ENCODE results near the gene CLIC1. TPM values are rescaled to one million over a fixed set of nuclear protein-coding genes. Genes with fewer than 3 reads are reported as not detected.
A peak's percentile ranks its signal among the peaks of the same experiment; 100 is the strongest.

The CLIC1 gene
- total RNA-seq, 4 donors from 2014 or later, result 253 to 375 (median 362) TPM

- peaks cover 14 to 43% (median 30%) of the 10 kb centered on the region in 4 donors for H3K4me1 ChIP-seq
- in situ Hi-C loops (cut with MboI; ENCODE audit: low pct_ligation_motif_present in 1 of 4, low pct_unique_long_range_greater_than_20kb in 1 of 4, low sequenced_read_pairs in 3 of 4) (no loop called here), intact Hi-C loops (cut with DNase I; ENCODE audit: low total_unique reads) (loop anchor here (5.0 kb wide), 1 partner anchor 107 kb away; no protein-coding TSS in a partner anchor)
- WGBS, 2 donors (ENCODE audit: low coverage in 1 of 2), result 68 to 88% methylated on average over 4 to 12 of the region's 12 CpGs
- DNase-seq, result no peak
- H3K4me3 ChIP-seq, result no peak overlapping the region
- no peaks in the 10 kb centered on the region for H3K36me3 ChIP-seq
- TF ChIP-seq POLR2A (IDR thresholded peaks at IDR 0.05) (no peak), POLR2AphosphoS5 (IDR thresholded peaks at IDR 0.05) (no peak), EP300 (IDR thresholded peaks at IDR 0.05; ENCODE audit: low read depth) (no peak), CTCF (IDR thresholded peaks at IDR 0.05) (no peak)
- H3K27ac ChIP-seq, result peak overlapping the region in 3 of 4 donors; percentile 94 to 99 (median 94)
- no peaks in the 10 kb centered on the region for H3K27me3 ChIP-seq
- no peaks in the 10 kb centered on the region for H3K9me3 ChIP-seq
Observed at GRCh38 chr6:31725502-31726350, 10.6 kb downstream of the CLIC1 start.

- intact Hi-C loops (cut with DNase I; ENCODE audit: low total_unique reads), result no loop called here
- no peaks in the 10 kb centered on the region for H3K9me3 ChIP-seq
- peaks cover 14 to 36% (median 25%) of the 10 kb centered on the region in 4 donors for H3K4me1 ChIP-seq
- H3K27me3 ChIP-seq, result no peaks in the 10 kb centered on the region
- WGBS, 2 donors (ENCODE audit: low coverage in 1 of 2), result 89% methylated on average over 24 of the region's 25 CpGs; no CpG with 5 or more reads in 1 of the 2 donors
- TF ChIP-seq EP300 (IDR thresholded peaks at IDR 0.05; ENCODE audit: low read depth), result no peak
- no peak for TF ChIP-seq CTCF (IDR thresholded peaks at IDR 0.05)
- peak in 1 of 3 donors; percentile 18 for TF ChIP-seq POLR2AphosphoS5 (IDR thresholded peaks at IDR 0.05)
- no peak for TF ChIP-seq POLR2A (IDR thresholded peaks at IDR 0.05)
- no peaks in the 10 kb centered on the region for H3K36me3 ChIP-seq
- H3K27ac ChIP-seq, result no peak overlapping the region
- no peak for DNase-seq
- H3K4me3 ChIP-seq, result no peak overlapping the region
- in situ Hi-C loops (cut with MboI; ENCODE audit: low pct_ligation_motif_present in 1 of 4, low pct_unique_long_range_greater_than_20kb in 1 of 4, low sequenced_read_pairs in 3 of 4), result no loop called here
Observed at GRCh38 chr6:31723980-31724691, 12.2 kb downstream of the CLIC1 start.

- H3K36me3 ChIP-seq, result no peaks in the 10 kb centered on the region
- in situ Hi-C loops (cut with MboI; ENCODE audit: low pct_ligation_motif_present in 1 of 4, low pct_unique_long_range_greater_than_20kb in 1 of 4, low sequenced_read_pairs in 3 of 4) (no loop called here), intact Hi-C loops (cut with DNase I; ENCODE audit: low total_unique reads) (no loop called here)
- no peak for TF ChIP-seq CTCF (IDR thresholded peaks at IDR 0.05)
- DNase-seq, result no peak
- H3K4me3 ChIP-seq, result no peak within 1 kb of the TSS
- no peaks in the 10 kb centered on the region for H3K9me3 ChIP-seq
- H3K4me1 ChIP-seq, result peaks cover 11 to 35% (median 25%) of the 10 kb centered on the region in 4 donors
- no peak within 1 kb of the TSS for H3K27ac ChIP-seq
- WGBS, 2 donors (ENCODE audit: low coverage in 1 of 2), result 77% methylated on average over 46 of the region's 46 CpGs; no CpG with 5 or more reads in 1 of the 2 donors
- H3K27me3 ChIP-seq, result no peaks in the 10 kb centered on the region
Observed at GRCh38 chr6:31723245-31723979, 12.9 kb downstream of the CLIC1 start, which contains the start of gene MPIG6B. MPIG6B (plus strand) TSS chr6:31723373; CDS start chr6:31723384, 11 bp downstream.

- H3K4me3 ChIP-seq, result no peak overlapping the region
- peaks cover 2 to 31% (median 24%) of the 10 kb centered on the region in 4 donors for H3K4me1 ChIP-seq
- in situ Hi-C loops (cut with MboI; ENCODE audit: low pct_ligation_motif_present in 1 of 4, low pct_unique_long_range_greater_than_20kb in 1 of 4, low sequenced_read_pairs in 3 of 4) (no loop called here), intact Hi-C loops (cut with DNase I; ENCODE audit: low total_unique reads) (no loop called here)
- H3K36me3 ChIP-seq, result no peaks in the 10 kb centered on the region
- 60 to 66% methylated on average over 1 to 3 of the region's 3 CpGs for WGBS, 2 donors (ENCODE audit: low coverage in 1 of 2)
- no peak overlapping the region for H3K27ac ChIP-seq
- no peak for DNase-seq
- H3K9me3 ChIP-seq, result no peaks in the 10 kb centered on the region
- no peaks in the 10 kb centered on the region for H3K27me3 ChIP-seq
- TF ChIP-seq POLR2AphosphoS5 (IDR thresholded peaks at IDR 0.05), result no peak
- TF ChIP-seq POLR2A (IDR thresholded peaks at IDR 0.05), result no peak
- no peak for TF ChIP-seq CTCF (IDR thresholded peaks at IDR 0.05)
- no peak for TF ChIP-seq EP300 (IDR thresholded peaks at IDR 0.05; ENCODE audit: low read depth)
Observed at GRCh38 chr6:31722173-31722572, 14.2 kb downstream of the CLIC1 start.

All from transverse colon (tissue), 4 donors.